WTC11 (cell line): ENCODE data around the gene PXYLP1. TPM values are rescaled to one million over a fixed set of nuclear protein-coding genes. Genes with fewer than 3 reads are reported as not detected.

Source experiments
- ATAC-seq: fragments of 200-7000 bp; cut with Tn5 transposase; 2 replicates; pipeline ENCODE4 v1.10.0; 2021; ENCODE audit warnings: mild to moderate bottlenecking, moderate library complexity
- CTCF ChIA-PET: fragments of 300-600 bp; sonication (Branson Sonifier 250); formaldehyde crosslinking; loops from one replicate; lab custom pipeline; 2021; ENCODE audit warnings: antibody characterized with exemption; lab: Charles Lee
- POLR2A ChIA-PET: fragments of 350-600 bp; sonication (Branson Sonifier 250); formaldehyde crosslinking; loops from one replicate; lab custom pipeline; 2021; ENCODE audit warnings: antibody characterized with exemption; lab: Charles Lee
- DNase-seq: peaks from one replicate; pipeline ENCODE4 v3.0.0; 2021; ENCODE audit warnings: low spot score
- H3K27ac Mint-ChIP-seq: 2 replicates; pipeline ENCODE4 v1.8.0; 2021; ENCODE audit warnings: mixed read lengths
- H3K27me3 Mint-ChIP-seq: 2 replicates; pipeline ENCODE4 v1.8.0; 2021; ENCODE audit warnings: low read depth, mild to moderate bottlenecking, moderate library complexity, mixed read lengths
- H3K36me3 Mint-ChIP-seq: 2 replicates; pipeline ENCODE4 v1.8.0; 2021; ENCODE audit warnings: mixed read lengths
- H3K4me1 Mint-ChIP-seq: 2 replicates; pipeline ENCODE4 v1.8.0; 2022; ENCODE audit warnings: mixed read lengths
- H3K4me3 Mint-ChIP-seq: 2 replicates; pipeline ENCODE4 v1.8.0; 2021; ENCODE audit warnings: mild to moderate bottlenecking, moderate library complexity, mixed read lengths
- H3K9me3 Mint-ChIP-seq: 2 replicates; pipeline ENCODE4 v1.8.0; 2021; ENCODE audit warnings: mixed read lengths
- ATF2 ChIP-seq: sonication (generic); formaldehyde crosslinking; IDR thresholded peaks from 2 replicates; pipeline ENCODE4 v1.8.1; 2022; ENCODE audit warnings: low read depth, missing genetic modification reagents, borderline replicate concordance
- CDX4 ChIP-seq: fragments of 250-450 bp; sonication (Bioruptor Pico); IDR thresholded peaks from 2 replicates; pipeline ENCODE4 v1.9.0; 2021; ENCODE audit warnings: moderate library complexity, mild to moderate bottlenecking, inconsistent platforms, borderline replicate concordance
- E2F1 ChIP-seq: sonication (generic); formaldehyde crosslinking; IDR thresholded peaks from 2 replicates; pipeline ENCODE4 v1.8.0; 2022; ENCODE audit warnings: mild to moderate bottlenecking, missing genetic modification reagents
- FOXP4 ChIP-seq: sonication (generic); formaldehyde crosslinking; IDR thresholded peaks from 2 replicates; pipeline ENCODE4 v1.8.0; 2022; ENCODE audit warnings: mild to moderate bottlenecking, missing genetic modification reagents
- MAX ChIP-seq: sonication (generic); formaldehyde crosslinking; IDR thresholded peaks from 2 replicates; pipeline ENCODE4 v1.8.0; 2022; ENCODE audit warnings: mild to moderate bottlenecking, missing genetic modification reagents
- MXD4 ChIP-seq: fragments of 250-450 bp; sonication (Bioruptor Pico); IDR thresholded peaks from 2 replicates; pipeline ENCODE4 v1.8.0; 2021; ENCODE audit warnings: mild to moderate bottlenecking, moderate library complexity, borderline replicate concordance
- SMAD3 ChIP-seq: sonication (generic); formaldehyde crosslinking; IDR thresholded peaks from 2 replicates; pipeline ENCODE4 v1.8.0; 2022; ENCODE audit warnings: missing genetic modification reagents, mild to moderate bottlenecking, borderline replicate concordance
- TCF7 ChIP-seq: sonication (generic); formaldehyde crosslinking; IDR thresholded peaks from 2 replicates; pipeline ENCODE4 v1.8.0; 2022; ENCODE audit warnings: mild to moderate bottlenecking, low read depth, missing genetic modification reagents, moderate library complexity
- ZNF512 ChIP-seq: sonication (generic); formaldehyde crosslinking; IDR thresholded peaks from 2 replicates; pipeline ENCODE4 v1.8.1; 2022; ENCODE audit warnings: missing genetic modification reagents, borderline replicate concordance
- ZNF532 ChIP-seq: fragments of 250-450 bp; sonication (Bioruptor Pico); IDR thresholded peaks from 2 replicates; pipeline ENCODE4 v1.9.0; 2021; ENCODE audit warnings: mild to moderate bottlenecking, borderline replicate concordance
- ZSCAN18 ChIP-seq: fragments of 250-450 bp; sonication (Bioruptor Pico); IDR thresholded peaks from 2 replicates; pipeline ENCODE4 v2.1.2; 2022; ENCODE audit warnings: mild to moderate bottlenecking, moderate library complexity
- total RNA-seq: library from RNA; stranded (reverse); gene quantifications from 3 replicates; pipeline ENCODE4 v1.2.3, GENCODE V29; 2021

PXYLP1 gene
- total RNA-seq, 1 experiment from 2014 or later = 20.1 TPM

GRCh38 chr3:141285570-141285969, 53.9 kb downstream of the PXYLP1 start (continued):
- no peak for TF ChIP-seq CDX4 (CRISPR knock-in tag)
- TF ChIP-seq FOXP4 = no peak
- no peak for TF ChIP-seq TCF7 (CRISPR knock-in tag)
- no peak for TF ChIP-seq ATF2
- no peak for TF ChIP-seq E2F1 (CRISPR knock-in tag)
- no peak for TF ChIP-seq ZNF512

GRCh38 chr3:141286856-141287255, 55.2 kb downstream of the PXYLP1 start:
- TF ChIP-seq ZNF532 (CRISPR knock-in tag) = no peak
- Mint-ChIP-seq H3K9me3 (no peaks in the 10 kb centered on the region), H3K27ac (no peak overlapping the region), H3K36me3 (peaks cover 9% of the 10 kb centered on the region), H3K4me3 (no peak overlapping the region), H3K27me3 (no peaks in the 10 kb centered on the region), H3K4me1 (no peaks in the 10 kb centered on the region)
- CTCF ChIA-PET = interaction anchor here (2.1 kb wide), 1 partner anchor 17 kb away, joined by 6 read pairs; no protein-coding TSS in a partner anchor
- ATAC-seq = no peak
- DNase-seq = no peak
- POLR2A ChIA-PET = no interaction called here

GRCh38 chr3:141287326-141287725, 55.7 kb downstream of the PXYLP1 start:
- Mint-ChIP-seq H3K4me3 (no peak overlapping the region), H3K9me3 (no peaks in the 10 kb centered on the region), H3K36me3 (peaks cover 10% of the 10 kb centered on the region), H3K4me1 (no peaks in the 10 kb centered on the region), H3K27me3 (no peaks in the 10 kb centered on the region), H3K27ac (no peak overlapping the region)
- ATAC-seq (no peak), DNase-seq (no peak)
- ChIA-PET POLR2A (no interaction called here), CTCF (interaction anchor here (2.1 kb wide), 1 partner anchor 17 kb away, joined by 6 read pairs; no protein-coding TSS in a partner anchor)
- no peak for TF ChIP-seq SMAD3 (CRISPR knock-in tag)
- TF ChIP-seq ZSCAN18 (CRISPR knock-in tag) = no peak
- TF ChIP-seq MXD4 (CRISPR knock-in tag) = no peak
- TF ChIP-seq MAX (CRISPR knock-in tag) = no peak
- no peak for TF ChIP-seq ATF2
